GM18861 (cell line): Measurements from ENCODE around the gene RELA.

Experiments used
- ATAC-seq: cut with Tn5 transposase; IDR thresholded peaks from one replicate; pipeline ENCODE4 v1.9.1; 2021; ENCODE audit not compliant: unreplicated experiment

The RELA gene

DNA sequence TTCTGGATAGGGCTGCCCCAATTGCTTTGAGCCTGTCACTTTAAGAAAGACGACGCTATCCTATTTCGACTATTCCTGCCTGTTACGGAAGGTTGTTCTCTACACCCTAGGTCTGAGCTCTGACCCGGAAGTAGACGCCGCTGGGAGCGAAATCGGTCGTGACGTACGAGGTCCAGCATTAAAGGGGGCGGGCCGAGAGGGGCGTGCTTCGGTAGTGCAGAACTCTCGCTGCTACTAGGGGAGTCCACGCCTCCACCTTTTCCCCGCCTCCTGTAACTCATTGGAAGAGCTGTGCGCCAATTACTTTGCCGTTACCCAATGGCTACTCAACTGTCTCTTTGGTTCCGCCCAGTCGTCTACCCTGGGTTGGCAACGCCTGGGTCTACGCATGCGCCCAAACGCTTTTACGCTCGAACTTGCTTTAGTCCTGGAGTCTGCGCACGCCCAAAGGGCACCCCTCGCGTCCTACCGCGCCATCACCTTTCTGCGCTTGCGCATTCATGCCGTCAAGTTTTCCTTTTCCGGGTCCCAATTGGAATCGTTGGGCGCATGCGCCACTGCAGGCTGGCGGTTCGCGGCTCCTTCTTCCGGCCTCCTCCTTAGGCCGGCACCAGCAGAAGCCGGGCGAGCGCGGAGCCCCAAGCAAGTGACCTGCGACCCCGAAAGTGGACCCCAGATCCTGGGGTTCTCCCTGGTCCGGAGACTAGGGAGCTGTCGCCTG is 47.3 kb downstream of the RELA start, which contains the start of gene PCNX3:
TSS of gene PCNX3 (plus strand) at position 548 of the 721 bp plus-strand sequence. CDS start 536 bp downstream, outside the sequence.
- ATAC-seq: peak; percentile 65

DNA sequence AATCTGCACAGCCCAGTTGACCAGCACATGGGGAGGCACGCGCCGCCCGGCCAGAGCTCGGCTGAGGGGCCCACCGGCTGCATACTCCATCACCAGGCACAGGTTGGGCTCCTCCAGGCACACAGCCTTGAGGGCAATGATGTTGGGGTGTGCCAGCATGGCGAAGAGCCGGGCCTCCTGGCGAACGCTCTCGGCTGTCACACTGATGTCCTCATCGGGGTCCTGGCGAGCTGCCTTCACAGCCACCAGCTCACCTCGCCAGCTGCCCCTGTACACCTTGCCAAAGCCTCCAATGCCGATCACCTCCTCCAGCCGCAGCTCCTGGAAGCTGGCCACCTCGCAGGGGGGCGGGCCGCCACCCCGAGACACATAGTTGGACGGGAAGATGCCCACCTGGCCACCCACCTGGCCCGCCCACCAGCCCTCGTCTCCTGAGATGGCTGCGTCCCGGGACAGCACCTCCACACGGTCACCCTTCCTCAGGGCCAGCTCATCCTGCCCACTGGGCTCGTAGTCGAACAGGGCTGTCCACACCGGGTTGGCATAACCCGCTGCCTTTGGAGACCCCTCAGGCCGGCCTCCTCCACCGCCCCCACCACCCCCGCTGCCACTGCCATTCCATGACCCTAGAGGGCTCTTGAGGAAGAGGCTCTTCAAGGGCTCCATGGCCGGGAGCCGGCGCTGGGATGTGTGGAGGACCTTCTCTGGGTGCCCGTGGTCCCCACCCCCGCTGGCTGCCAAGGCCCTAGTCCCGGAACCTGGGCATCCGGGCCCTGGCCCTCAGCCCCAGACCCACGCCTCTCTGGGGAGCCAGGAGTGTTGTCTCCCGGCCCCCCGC is 49.4 kb downstream of the RELA start:
- no peak for ATAC-seq

DNA sequence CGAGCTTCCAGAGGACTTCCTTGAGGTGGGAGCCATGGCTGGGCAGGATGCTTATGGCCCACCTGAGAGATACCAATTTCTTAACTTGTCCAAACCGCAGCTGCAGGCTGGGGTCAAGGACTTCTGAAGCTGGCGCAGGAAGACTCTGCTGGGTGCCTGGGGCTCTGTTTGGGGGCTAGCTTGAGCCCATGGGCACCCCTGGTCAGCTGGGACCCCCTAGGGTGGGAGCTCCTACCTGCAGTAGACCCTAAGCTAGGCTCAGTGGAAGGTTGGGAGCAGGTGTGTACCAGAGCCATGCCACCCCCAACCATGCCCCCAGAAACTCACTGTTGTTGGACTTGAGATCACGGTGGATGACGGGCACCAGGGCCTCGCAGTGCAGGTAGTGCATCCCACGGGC is 50.0 kb downstream of the RELA start:
- ATAC-seq: no peak

DNA sequence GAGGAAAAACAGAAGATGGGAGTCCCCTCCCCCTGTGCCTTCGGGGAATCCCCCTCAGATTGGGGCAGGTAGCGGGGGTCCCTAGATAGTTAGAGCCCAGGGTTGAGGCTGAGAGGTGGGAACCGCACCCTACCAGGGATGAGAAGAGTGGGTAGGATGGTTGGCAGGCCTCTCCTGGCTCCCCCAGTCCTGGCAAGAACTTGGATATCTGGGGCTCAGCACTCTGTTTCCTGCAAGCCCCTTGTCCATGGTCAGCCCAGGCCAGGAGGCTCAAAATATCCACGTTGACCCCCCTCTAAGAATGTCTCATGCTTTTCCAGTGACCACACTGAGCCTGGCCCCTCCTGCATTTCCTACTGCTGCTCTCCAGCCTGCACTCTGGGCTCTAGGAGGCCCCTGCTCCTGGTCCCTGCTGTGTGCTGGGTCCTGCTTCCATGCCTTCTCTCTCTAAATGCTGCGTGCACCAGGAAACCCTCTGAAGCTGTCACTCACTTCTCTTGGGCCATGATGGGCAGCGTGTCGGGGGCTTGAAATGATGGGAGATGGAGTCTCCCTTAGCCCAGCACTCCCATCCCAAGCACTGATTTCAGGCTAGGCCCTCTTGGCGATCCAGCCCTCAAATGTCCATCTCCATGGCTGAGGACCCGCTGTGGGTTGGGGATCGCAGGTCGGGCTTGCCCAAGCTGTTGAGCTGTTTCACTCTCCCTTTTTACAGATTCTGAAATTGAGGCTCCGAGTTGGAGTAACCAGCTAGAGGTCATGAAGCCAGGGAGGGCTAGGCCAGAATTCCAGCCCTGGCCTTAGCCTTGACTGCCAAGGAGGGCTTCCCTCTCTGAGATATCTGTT is 50.7 kb downstream of the RELA start:
- ATAC-seq: no peak

DNA sequence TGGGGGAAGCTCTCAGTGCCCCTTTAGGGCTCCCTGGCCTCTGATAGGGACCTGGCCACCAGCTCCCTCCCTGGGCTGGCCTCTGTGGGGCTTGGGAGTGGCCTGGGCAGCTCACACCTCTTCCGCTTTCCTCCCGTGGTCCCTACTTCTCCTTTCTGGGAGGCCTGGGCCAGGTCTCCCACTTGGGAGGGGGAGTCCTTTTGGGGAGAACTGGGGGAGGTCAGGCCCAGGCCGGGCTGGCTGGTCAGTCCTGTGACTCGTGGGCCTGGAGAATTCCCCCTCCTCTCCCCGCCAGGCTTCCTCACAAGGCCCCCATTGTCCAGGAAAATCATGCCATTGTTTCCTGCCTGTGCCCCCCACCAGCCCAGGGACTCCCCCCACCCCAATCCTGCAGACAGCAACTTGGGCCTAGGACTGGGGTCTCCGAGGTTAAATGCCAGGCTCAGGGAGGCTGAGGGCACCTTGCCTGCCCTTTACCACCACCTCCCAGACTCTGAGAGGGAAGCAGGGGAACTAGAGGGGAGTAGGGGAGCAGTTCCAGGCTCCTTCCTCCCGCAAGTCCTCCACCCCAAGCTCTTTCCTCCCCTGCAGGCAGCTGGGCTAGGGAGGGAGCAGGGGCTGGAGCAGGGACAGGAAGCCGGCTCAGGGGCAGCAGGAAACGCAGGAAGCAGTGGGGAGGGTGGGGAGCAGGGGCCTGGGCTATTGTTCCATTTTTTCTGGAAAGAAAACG is 51.5 kb downstream of the RELA start:
- no peak for ATAC-seq

DNA sequence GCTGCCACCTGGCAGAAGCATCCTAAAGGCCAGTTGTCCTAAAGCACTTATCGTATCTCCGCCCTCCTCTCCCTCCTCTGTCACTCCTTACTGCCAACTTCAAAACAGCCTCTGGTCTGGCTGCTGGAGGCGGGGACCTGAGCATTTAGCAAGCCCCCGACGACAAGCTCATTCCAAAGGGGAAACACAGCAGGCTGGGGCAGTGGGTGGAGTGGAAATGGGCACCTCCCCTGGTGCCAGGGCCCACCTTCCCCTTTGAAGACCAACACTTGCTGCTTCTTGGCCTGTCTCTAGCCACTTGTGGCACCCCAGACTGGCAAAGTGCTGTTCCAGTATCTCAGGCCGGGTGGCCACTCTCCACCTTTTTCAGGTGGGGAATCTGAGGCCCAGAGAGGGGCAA is 52.3 kb downstream of the RELA start:
- no peak for ATAC-seq

DNA sequence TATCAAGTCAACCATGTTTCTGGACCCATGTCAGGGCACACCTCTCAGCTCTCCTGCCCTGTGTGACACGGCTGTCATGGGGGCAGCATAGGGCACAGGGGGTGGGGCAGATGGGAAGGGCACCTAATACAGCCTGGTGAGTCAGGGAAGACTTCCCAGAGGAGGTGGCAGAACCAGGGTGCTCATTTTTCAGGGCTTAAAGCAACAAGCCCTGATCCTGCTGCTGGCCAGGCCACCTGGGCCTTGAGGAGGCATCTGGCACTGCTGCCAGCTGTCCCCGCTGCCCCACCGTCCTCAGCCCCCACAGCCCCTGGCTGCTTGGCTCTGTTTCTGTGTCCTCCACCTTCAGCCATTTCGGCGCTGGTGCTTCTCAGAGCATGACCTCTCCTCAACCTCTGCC is 53.1 kb downstream of the RELA start:
- ATAC-seq: no peak

DNA sequence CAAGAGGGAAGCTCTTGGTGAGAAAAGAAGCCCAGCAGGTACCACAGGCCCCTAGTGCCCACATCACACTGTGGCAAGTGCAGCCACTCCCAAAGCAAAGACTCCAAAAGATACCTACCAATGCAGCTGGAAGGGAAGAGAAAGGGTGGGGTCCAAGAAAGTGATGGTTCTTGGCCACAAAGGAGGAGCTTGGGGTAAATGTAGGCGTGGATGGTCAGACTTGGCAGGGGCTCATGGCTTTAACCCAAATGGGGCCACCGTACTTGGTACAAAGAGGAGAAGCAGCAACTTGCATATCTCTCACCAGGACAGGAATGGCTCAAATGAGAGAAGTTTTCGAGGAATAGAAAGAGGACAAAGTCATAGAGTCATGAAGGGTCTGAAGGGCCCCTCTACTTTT is 53.5 kb downstream of the RELA start:
- ATAC-seq: no peak

DNA sequence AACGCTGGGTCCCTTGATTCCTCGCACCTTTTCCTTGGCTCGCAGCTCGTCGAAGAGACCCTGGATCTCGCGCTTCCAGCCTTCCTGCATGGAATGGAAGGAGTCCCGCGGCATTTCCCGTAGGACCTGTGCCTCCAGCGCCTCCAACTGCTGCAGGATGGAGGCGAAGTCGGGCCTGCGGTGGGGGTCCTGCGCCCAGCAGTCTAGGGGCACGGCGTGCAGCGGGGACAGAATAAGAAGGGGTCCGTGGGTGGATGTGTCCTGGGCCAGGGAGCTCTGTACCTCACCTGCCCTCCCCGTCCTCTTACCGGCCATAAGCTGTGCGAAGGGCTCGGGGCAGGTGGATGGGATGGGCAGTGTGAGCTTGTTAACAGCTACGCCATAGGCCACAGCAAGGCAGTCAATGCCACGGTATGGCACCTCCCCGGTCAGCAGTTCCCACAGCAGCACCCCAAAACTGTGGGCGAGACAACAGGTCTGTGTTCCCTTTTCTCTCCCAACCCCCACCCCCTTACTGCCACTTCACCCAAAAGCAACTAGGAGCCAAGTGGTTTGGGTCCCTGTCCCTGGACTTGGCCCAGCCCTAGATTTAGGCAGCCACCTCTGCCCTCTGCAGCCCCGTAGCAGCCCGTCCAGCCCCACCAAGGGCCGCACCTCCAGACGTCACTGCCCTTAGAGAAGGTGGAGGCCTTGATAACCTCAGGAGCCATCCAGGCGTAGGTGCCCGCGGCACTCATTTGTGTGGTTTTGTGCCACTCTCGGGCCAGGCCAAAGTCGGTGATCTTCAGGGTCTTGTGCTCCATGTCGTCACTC is 54.9 kb downstream of the RELA start:
- ATAC-seq: no peak

DNA sequence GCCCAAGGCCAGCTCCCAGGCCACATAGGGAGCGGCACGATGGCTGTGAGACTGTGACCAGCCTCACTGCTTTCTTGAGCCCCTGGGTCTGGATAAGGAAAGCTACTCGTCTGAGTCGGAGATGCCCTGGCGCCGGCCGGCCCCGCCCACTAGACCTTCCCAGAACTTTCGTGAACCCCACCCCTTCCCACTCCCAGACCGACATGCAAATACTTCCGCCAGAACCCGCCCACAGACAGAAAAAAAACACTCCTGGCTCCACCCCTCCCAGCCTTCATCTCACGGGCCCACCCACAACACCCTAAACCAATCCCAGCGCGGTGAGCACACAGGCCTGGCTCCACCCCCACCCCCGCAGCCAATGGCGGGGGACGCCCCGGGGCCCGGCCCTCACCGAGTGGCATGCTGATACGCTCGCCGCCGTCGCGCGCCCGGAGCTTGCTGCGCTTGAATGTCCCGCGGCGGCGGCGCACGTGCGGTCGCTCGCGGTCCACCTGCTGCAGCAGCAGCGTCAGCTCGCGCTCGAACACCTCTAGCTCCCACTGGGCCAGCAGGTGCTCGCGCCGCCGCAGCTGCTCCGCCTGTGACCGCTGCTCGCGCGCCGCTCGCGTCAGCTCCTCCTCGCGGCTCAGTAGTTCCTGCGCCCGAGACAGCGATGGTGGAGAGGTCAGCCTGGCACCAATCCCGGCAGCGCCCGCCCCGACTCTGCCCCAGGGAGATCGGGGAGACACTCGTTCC is 55.7 kb downstream of the RELA start:
- ATAC-seq: no peak

DNA sequence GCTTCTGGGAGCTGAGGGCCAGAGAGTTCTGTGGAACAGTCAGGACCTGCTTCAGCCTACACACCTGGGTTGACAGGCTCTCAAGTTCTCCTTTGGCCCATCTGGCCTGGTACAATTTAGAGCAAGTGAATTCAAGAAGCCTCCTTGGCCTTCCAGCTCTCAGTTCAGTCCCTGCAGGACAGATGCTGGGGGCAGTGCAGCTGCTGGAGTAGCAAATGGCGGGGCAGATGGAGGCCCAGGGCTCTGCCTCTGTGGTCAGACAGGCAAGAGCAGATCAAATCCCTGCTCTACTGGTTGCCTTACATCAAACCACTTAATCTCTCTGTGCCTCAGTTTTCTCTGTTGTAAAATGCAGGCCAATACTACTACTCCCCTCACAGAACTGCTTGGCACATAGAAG is 58.5 kb downstream of the RELA start:
- ATAC-seq: no peak
